Keratinocyte (primary cell): ENCODE results near the gene GLI3. TPM values are rescaled to one million over a fixed set of nuclear protein-coding genes. Genes with fewer than 3 reads are reported as not detected.

ENCODE experiments used
- DNase-seq: peaks from one replicate; pipeline ENCODE4 v3.0.0-alpha.2; 2011; ENCODE audit warnings: low read depth, missing footprints, low spot score
- FAIRE-seq: peaks from 2 replicates; lab custom pipeline; 2011; peaks lifted over from hg19 to GRCh38; lab: Jason Lieb, UNC
- H2AFZ ChIP-seq: 2 replicates; pipeline ENCODE4 v1.6.0; 2012; ENCODE audit warnings: low read length, control low read depth, inconsistent platforms; ENCODE audit not compliant: control insufficient read depth
- H3K27ac ChIP-seq: 2 replicates; pipeline ENCODE4 v1.5.1; 2011; ENCODE audit warnings: low read length; ENCODE audit not compliant: control insufficient read depth, insufficient read depth
- H3K27me3 ChIP-seq: 3 replicates; pipeline ENCODE4 v1.6.0; 2011; ENCODE audit warnings: low read length; ENCODE audit not compliant: control insufficient read depth, insufficient read depth; ENCODE audit errors: extremely low read depth
- H3K36me3 ChIP-seq, 2 experiments: 2 replicates in 1 of 2; 3 replicates in 1 of 2; pipeline ENCODE4 v1.5.1; 2011; ENCODE audit warnings: low read length in 2 of 2, mild to moderate bottlenecking in 1 of 2; ENCODE audit not compliant: control insufficient read depth in 2 of 2, insufficient read depth in 2 of 2; ENCODE audit errors: extremely low read depth in 1 of 2
- H3K4me1 ChIP-seq: 3 replicates; pipeline ENCODE4 v1.5.1; 2011; ENCODE audit warnings: low read length; ENCODE audit not compliant: control insufficient read depth, insufficient read depth; ENCODE audit errors: extremely low read depth
- H3K4me2 ChIP-seq: 3 replicates; pipeline ENCODE4 v1.6.0; 2011; ENCODE audit warnings: low read depth, low read length; ENCODE audit not compliant: control insufficient read depth, insufficient read depth; ENCODE audit errors: extremely low read depth
- H3K4me3 ChIP-seq, 3 experiments: fragments of 200-600 bp in 1 of 3; sonication (generic) in 1 of 3; 2 replicates in 2 of 3; 3 replicates in 1 of 3; pipeline ENCODE4 v1.5.1; 2011 to 2016; ENCODE audit warnings: low read length in 3 of 3, mild to moderate bottlenecking in 3 of 3, control low read depth in 2 of 3, inconsistent platforms in 1 of 3, low read depth in 1 of 3, mixed read lengths in 1 of 3, mixed run types in 1 of 3, moderate library complexity in 1 of 3; ENCODE audit not compliant: control insufficient read depth in 2 of 3, insufficient read depth in 2 of 3; ENCODE audit errors: extremely low read depth in 1 of 3
- H3K79me2 ChIP-seq: 2 replicates; pipeline ENCODE4 v1.6.0; 2012; ENCODE audit warnings: low read length; ENCODE audit not compliant: control insufficient read depth, insufficient read depth
- H3K9ac ChIP-seq: 3 replicates; pipeline ENCODE4 v1.6.0; 2011; ENCODE audit warnings: low read length; ENCODE audit not compliant: control insufficient read depth, insufficient read depth; ENCODE audit errors: extremely low read depth
- H3K9me1 ChIP-seq: 3 replicates; pipeline ENCODE4 v1.6.0; 2011; ENCODE audit warnings: low read length; ENCODE audit not compliant: control insufficient read depth, insufficient read depth; ENCODE audit errors: extremely low read depth
- H3K9me3 ChIP-seq: 2 replicates; pipeline ENCODE4 v1.5.1; 2012; ENCODE audit warnings: low read depth, low read length; ENCODE audit not compliant: control insufficient read depth
- H4K20me1 ChIP-seq: 3 replicates; pipeline ENCODE4 v1.6.0; 2011; ENCODE audit warnings: low read length; ENCODE audit not compliant: control insufficient read depth, insufficient read depth; ENCODE audit errors: extremely low read depth
- CTCF ChIP-seq, 3 experiments: IDR thresholded peaks in 1 of 3; conservative IDR thresholded peaks in 1 of 3; optimal IDR thresholded peaks in 1 of 3; 2 replicates in 2 of 3; 3 replicates in 1 of 3; pipeline versions ENCODE3 to v1.5.1; 2011; ENCODE audit warnings: low read length in 3 of 3, mild to moderate bottlenecking in 3 of 3, moderate library complexity in 2 of 3, control low read depth in 1 of 3, inconsistent platforms in 1 of 3; ENCODE audit not compliant: insufficient read depth in 2 of 3; ENCODE audit errors: extremely low read depth in 1 of 3
- EZH2 ChIP-seq: IDR thresholded peaks from one replicate; pipeline ENCODE4 v1.6.1; 2012; ENCODE audit warnings: inconsistent platforms, mild to moderate bottlenecking, low read length, moderate library complexity
- dilution Hi-C: fragments of 300-500 bp; cut with MboI; formaldehyde crosslinking; loops from one replicate; pipeline ENCODE4 v1.7.0; 2020; ENCODE audit warnings: low sequenced_read_pairs; ENCODE audit not compliant: extremely low pct_ligation_motif_present
- polyA plus RNA-seq, 5 experiments: library from polyadenylated mRNA; depleted of rRNA in 3 of 5; stranded (reverse) in 3 of 5; stranded (forward) in 1 of 5; unstranded in 1 of 5; fragments of >200 nt; gene quantifications; 1 replicate in 1 of 5; 2 replicates in 3 of 5; 3 replicates in 1 of 5; pipeline versions ENCODE4 v1.2.1 to v1.2.3, GENCODE V29; 2011 to 2012; ENCODE audit warnings: missing spikeins in 2 of 5, low read depth in 1 of 5, low replicate concordance in 1 of 5

The GLI3 gene
- polyA plus RNA-seq, 1 donor (not counting 4 experiments of a cell fraction or from before 2014, with no cell fraction given): 3.6 TPM

- Histone ChIP-seq H3K27ac (no peak overlapping the region), H2AFZ (no peak overlapping the region), H3K4me2 (no peak overlapping the region), H3K27me3 (no peaks in the 10 kb centered on the region), H3K9me3 (no peaks in the 10 kb centered on the region), H3K4me3 (no peak overlapping the region), H3K4me1 (no peaks in the 10 kb centered on the region), H4K20me1 (no peaks in the 10 kb centered on the region), H3K9me1 (no peaks in the 10 kb centered on the region), H3K79me2 (no peaks in the 10 kb centered on the region), H3K9ac (no peak overlapping the region), H3K36me3 (peaks cover 8 to 9% of the 10 kb centered on the region in 2 experiments)
- DNase-seq: no peak
- no peak for FAIRE-seq
- no peak for TF ChIP-seq CTCF (optimal IDR thresholded peaks at IDR 0.05 in 1 of 3, IDR thresholded peaks at IDR 0.05 in 1 of 3, conservative IDR thresholded peaks at IDR 0.05 in 1 of 3; ENCODE audit: extremely low read depth in 1 of 3, insufficient read depth in 2 of 3, low read length in 3 of 3)
- TF ChIP-seq EZH2: no peak
- dilution Hi-C loops: no loop called here
These were observed 216.9 kb downstream of the GLI3 start for GRCh38 chr7:42020061-42020460.

- no peak overlapping the region for H3K4me3 ChIP-seq
- H2AFZ ChIP-seq: no peak overlapping the region
- H4K20me1 ChIP-seq: no peaks in the 10 kb centered on the region
- no peaks in the 10 kb centered on the region for H3K27me3 ChIP-seq
- no peak for FAIRE-seq
- no peaks in the 10 kb centered on the region for H3K79me2 ChIP-seq
- dilution Hi-C loops: no loop called here
- H3K36me3 ChIP-seq: peaks cover 0 to 2% of the 10 kb centered on the region in 2 experiments
- no peak overlapping the region for H3K9ac ChIP-seq
- peaks cover 3% of the 10 kb centered on the region for H3K9me3 ChIP-seq
- H3K27ac ChIP-seq: no peak overlapping the region
- no peaks in the 10 kb centered on the region for H3K9me1 ChIP-seq
- DNase-seq: no peak
- TF ChIP-seq EZH2: no peak
- no peak for TF ChIP-seq CTCF (optimal IDR thresholded peaks at IDR 0.05 in 1 of 3, IDR thresholded peaks at IDR 0.05 in 1 of 3, conservative IDR thresholded peaks at IDR 0.05 in 1 of 3; ENCODE audit: extremely low read depth in 1 of 3, insufficient read depth in 2 of 3, low read length in 3 of 3)
- H3K4me1 ChIP-seq: no peaks in the 10 kb centered on the region
- no peak overlapping the region for H3K4me2 ChIP-seq
These were observed 219.5 kb downstream of the GLI3 start for GRCh38 chr7:42017349-42017986.
